ENCODE measurements around the gene IGSF3. TPM values are rescaled to one million over a fixed set of nuclear protein-coding genes. Genes with fewer than 3 reads are reported as not detected.

IGSF3 gene
- total RNA-seq, 1 experiment from 2014 or later: 32.4 TPM

DNA sequence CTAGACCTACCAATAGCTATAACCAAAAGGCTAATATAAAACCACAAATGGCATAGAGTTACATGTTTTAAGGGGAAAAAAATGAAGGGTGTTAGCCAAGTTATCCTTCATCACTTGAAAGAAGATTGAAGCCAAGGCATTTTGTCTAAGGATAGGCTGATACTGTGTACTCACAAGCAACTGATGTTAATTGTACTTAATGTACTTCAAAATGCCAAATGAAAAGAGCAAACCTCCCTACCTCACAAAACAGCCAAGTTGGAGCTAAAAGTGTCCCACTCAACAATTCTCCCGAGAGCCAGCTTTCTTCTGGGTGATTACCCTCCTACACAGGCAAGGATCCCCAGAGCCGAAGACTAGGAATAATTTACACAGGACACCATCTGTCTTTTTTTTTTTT, 4.4 kb upstream of the IGSF3 start:
- no peaks in the 10 kb centered on the region for H3K9me3 Mint-ChIP-seq
- peaks cover 20% of the 10 kb centered on the region for H3K27me3 Mint-ChIP-seq (ENCODE audit: low read depth)
- H3K27ac Mint-ChIP-seq: no peak overlapping the region
- DNase-seq (ENCODE audit: low spot score) (no peak), ATAC-seq (no peak)
- H3K36me3 Mint-ChIP-seq: no peaks in the 10 kb centered on the region
- CTCF ChIA-PET: interaction anchor here (0.7 to 3.0 kb wide), 9 partner anchors 9 to 388 kb away, joined by 5 to 48 read pairs (median 6); partner anchors contain the start of gene TTF2
- POLR2A ChIA-PET: interaction anchor here (1.0 kb wide), 1 partner anchor 388 kb away, joined by 4 read pairs; the partner anchor contains the start of gene TTF2
- peaks cover 16% of the 10 kb centered on the region for H3K4me1 Mint-ChIP-seq
- no peak overlapping the region for H3K4me3 Mint-ChIP-seq
- TF ChIP-seq ZNF138 (CRISPR knock-in tag; conservative IDR thresholded peaks at IDR 0.05) (no peak), RORB (CRISPR knock-in tag; IDR thresholded peaks at IDR 0.05) (no peak), TCF7 (CRISPR knock-in tag; IDR thresholded peaks at IDR 0.05; ENCODE audit: low read depth) (no peak), ZNF263 (CRISPR knock-in tag; IDR thresholded peaks at IDR 0.05; ENCODE audit: low read depth) (no peak), TP53 (CRISPR knock-in tag; IDR thresholded peaks at IDR 0.05) (no peak), NR3C1 (CRISPR knock-in tag; conservative IDR thresholded peaks at IDR 0.05; ENCODE audit: low read depth) (no peak), NFE2L1 (CRISPR knock-in tag; IDR thresholded peaks at IDR 0.05) (no peak)
- TF ChIP-seq, protein P1, sequence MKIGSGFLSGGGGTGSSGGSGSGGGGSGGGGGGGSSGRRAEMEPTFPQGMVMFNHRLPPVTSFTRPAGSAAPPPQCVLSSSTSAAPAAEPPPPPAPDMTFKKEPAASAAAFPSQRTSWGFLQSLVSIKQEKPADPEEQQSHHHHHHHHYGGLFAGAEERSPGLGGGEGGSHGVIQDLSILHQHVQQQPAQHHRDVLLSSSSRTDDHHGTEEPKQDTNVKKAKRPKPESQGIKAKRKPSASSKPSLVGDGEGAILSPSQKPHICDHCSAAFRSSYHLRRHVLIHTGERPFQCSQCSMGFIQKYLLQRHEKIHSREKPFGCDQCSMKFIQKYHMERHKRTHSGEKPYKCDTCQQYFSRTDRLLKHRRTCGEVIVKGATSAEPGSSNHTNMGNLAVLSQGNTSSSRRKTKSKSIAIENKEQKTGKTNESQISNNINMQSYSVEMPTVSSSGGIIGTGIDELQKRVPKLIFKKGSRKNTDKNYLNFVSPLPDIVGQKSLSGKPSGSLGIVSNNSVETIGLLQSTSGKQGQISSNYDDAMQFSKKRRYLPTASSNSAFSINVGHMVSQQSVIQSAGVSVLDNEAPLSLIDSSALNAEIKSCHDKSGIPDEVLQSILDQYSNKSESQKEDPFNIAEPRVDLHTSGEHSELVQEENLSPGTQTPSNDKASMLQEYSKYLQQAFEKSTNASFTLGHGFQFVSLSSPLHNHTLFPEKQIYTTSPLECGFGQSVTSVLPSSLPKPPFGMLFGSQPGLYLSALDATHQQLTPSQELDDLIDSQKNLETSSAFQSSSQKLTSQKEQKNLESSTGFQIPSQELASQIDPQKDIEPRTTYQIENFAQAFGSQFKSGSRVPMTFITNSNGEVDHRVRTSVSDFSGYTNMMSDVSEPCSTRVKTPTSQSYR (CRISPR knock-in tag; IDR thresholded peaks at IDR 0.05): no peak
- TF ChIP-seq, protein P2, sequence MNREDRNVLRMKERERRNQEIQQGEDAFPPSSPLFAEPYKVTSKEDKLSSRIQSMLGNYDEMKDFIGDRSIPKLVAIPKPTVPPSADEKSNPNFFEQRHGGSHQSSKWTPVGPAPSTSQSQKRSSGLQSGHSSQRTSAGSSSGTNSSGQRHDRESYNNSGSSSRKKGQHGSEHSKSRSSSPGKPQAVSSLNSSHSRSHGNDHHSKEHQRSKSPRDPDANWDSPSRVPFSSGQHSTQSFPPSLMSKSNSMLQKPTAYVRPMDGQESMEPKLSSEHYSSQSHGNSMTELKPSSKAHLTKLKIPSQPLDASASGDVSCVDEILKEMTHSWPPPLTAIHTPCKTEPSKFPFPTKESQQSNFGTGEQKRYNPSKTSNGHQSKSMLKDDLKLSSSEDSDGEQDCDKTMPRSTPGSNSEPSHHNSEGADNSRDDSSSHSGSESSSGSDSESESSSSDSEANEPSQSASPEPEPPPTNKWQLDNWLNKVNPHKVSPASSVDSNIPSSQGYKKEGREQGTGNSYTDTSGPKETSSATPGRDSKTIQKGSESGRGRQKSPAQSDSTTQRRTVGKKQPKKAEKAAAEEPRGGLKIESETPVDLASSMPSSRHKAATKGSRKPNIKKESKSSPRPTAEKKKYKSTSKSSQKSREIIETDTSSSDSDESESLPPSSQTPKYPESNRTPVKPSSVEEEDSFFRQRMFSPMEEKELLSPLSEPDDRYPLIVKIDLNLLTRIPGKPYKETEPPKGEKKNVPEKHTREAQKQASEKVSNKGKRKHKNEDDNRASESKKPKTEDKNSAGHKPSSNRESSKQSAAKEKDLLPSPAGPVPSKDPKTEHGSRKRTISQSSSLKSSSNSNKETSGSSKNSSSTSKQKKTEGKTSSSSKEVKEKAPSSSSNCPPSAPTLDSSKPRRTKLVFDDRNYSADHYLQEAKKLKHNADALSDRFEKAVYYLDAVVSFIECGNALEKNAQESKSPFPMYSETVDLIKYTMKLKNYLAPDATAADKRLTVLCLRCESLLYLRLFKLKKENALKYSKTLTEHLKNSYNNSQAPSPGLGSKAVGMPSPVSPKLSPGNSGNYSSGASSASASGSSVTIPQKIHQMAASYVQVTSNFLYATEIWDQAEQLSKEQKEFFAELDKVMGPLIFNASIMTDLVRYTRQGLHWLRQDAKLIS (CRISPR knock-in tag; IDR thresholded peaks at IDR 0.05; ENCODE audit: borderline replicate concordance): no peak
- TF ChIP-seq, protein P3, sequence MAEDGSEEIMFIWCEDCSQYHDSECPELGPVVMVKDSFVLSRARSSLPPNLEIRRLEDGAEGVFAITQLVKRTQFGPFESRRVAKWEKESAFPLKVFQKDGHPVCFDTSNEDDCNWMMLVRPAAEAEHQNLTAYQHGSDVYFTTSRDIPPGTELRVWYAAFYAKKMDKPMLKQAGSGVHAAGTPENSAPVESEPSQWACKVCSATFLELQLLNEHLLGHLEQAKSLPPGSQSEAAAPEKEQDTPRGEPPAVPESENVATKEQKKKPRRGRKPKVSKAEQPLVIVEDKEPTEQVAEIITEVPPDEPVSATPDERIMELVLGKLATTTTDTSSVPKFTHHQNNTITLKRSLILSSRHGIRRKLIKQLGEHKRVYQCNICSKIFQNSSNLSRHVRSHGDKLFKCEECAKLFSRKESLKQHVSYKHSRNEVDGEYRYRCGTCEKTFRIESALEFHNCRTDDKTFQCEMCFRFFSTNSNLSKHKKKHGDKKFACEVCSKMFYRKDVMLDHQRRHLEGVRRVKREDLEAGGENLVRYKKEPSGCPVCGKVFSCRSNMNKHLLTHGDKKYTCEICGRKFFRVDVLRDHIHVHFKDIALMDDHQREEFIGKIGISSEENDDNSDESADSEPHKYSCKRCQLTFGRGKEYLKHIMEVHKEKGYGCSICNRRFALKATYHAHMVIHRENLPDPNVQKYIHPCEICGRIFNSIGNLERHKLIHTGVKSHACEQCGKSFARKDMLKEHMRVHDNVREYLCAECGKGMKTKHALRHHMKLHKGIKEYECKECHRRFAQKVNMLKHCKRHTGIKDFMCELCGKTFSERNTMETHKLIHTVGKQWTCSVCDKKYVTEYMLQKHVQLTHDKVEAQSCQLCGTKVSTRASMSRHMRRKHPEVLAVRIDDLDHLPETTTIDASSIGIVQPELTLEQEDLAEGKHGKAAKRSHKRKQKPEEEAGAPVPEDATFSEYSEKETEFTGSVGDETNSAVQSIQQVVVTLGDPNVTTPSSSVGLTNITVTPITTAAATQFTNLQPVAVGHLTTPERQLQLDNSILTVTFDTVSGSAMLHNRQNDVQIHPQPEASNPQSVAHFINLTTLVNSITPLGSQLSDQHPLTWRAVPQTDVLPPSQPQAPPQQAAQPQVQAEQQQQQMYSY (CRISPR knock-in tag; IDR thresholded peaks at IDR 0.05): no peak
- TF ChIP-seq, protein P4, sequence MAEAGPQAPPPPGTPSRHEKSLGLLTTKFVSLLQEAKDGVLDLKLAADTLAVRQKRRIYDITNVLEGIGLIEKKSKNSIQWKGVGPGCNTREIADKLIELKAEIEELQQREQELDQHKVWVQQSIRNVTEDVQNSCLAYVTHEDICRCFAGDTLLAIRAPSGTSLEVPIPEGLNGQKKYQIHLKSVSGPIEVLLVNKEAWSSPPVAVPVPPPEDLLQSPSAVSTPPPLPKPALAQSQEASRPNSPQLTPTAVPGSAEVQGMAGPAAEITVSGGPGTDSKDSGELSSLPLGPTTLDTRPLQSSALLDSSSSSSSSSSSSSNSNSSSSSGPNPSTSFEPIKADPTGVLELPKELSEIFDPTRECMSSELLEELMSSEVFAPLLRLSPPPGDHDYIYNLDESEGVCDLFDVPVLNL (CRISPR knock-in tag; IDR thresholded peaks at IDR 0.05; ENCODE audit: borderline replicate concordance, low read depth): no peak
- TF ChIP-seq, protein P5, sequence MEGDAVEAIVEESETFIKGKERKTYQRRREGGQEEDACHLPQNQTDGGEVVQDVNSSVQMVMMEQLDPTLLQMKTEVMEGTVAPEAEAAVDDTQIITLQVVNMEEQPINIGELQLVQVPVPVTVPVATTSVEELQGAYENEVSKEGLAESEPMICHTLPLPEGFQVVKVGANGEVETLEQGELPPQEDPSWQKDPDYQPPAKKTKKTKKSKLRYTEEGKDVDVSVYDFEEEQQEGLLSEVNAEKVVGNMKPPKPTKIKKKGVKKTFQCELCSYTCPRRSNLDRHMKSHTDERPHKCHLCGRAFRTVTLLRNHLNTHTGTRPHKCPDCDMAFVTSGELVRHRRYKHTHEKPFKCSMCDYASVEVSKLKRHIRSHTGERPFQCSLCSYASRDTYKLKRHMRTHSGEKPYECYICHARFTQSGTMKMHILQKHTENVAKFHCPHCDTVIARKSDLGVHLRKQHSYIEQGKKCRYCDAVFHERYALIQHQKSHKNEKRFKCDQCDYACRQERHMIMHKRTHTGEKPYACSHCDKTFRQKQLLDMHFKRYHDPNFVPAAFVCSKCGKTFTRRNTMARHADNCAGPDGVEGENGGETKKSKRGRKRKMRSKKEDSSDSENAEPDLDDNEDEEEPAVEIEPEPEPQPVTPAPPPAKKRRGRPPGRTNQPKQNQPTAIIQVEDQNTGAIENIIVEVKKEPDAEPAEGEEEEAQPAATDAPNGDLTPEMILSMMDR (IDR thresholded peaks at IDR 0.05): no peak
- TF ChIP-seq, protein P6, sequence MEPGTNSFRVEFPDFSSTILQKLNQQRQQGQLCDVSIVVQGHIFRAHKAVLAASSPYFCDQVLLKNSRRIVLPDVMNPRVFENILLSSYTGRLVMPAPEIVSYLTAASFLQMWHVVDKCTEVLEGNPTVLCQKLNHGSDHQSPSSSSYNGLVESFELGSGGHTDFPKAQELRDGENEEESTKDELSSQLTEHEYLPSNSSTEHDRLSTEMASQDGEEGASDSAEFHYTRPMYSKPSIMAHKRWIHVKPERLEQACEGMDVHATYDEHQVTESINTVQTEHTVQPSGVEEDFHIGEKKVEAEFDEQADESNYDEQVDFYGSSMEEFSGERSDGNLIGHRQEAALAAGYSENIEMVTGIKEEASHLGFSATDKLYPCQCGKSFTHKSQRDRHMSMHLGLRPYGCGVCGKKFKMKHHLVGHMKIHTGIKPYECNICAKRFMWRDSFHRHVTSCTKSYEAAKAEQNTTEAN (CRISPR knock-in tag; IDR thresholded peaks at IDR 0.05): no peak
- TF ChIP-seq, protein P7, sequence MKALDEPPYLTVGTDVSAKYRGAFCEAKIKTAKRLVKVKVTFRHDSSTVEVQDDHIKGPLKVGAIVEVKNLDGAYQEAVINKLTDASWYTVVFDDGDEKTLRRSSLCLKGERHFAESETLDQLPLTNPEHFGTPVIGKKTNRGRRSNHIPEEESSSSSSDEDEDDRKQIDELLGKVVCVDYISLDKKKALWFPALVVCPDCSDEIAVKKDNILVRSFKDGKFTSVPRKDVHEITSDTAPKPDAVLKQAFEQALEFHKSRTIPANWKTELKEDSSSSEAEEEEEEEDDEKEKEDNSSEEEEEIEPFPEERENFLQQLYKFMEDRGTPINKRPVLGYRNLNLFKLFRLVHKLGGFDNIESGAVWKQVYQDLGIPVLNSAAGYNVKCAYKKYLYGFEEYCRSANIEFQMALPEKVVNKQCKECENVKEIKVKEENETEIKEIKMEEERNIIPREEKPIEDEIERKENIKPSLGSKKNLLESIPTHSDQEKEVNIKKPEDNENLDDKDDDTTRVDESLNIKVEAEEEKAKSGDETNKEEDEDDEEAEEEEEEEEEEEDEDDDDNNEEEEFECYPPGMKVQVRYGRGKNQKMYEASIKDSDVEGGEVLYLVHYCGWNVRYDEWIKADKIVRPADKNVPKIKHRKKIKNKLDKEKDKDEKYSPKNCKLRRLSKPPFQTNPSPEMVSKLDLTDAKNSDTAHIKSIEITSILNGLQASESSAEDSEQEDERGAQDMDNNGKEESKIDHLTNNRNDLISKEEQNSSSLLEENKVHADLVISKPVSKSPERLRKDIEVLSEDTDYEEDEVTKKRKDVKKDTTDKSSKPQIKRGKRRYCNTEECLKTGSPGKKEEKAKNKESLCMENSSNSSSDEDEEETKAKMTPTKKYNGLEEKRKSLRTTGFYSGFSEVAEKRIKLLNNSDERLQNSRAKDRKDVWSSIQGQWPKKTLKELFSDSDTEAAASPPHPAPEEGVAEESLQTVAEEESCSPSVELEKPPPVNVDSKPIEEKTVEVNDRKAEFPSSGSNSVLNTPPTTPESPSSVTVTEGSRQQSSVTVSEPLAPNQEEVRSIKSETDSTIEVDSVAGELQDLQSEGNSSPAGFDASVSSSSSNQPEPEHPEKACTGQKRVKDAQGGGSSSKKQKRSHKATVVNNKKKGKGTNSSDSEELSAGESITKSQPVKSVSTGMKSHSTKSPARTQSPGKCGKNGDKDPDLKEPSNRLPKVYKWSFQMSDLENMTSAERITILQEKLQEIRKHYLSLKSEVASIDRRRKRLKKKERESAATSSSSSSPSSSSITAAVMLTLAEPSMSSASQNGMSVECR (CRISPR knock-in tag; IDR thresholded peaks at IDR 0.05; ENCODE audit: borderline replicate concordance): no peak
- TF ChIP-seq, protein P8, sequence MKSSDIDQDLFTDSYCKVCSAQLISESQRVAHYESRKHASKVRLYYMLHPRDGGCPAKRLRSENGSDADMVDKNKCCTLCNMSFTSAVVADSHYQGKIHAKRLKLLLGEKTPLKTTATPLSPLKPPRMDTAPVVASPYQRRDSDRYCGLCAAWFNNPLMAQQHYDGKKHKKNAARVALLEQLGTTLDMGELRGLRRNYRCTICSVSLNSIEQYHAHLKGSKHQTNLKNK (CRISPR knock-in tag; IDR thresholded peaks at IDR 0.05): no peak

All from WTC11 (cell line).